PC-3 (cell line): ENCODE results near the gene ZNF280D. TPM values are rescaled to one million over a fixed set of nuclear protein-coding genes. Genes with fewer than 3 reads are reported as not detected.

Source experiments
- ATAC-seq: fragments of 200-7000 bp; cut with Tn5 transposase; 2 replicates; pipeline ENCODE4 v1.9.1; 2020; ENCODE audit warnings: mild to moderate bottlenecking, moderate library complexity
- BruUV-seq: library from RNA; stranded (reverse); fragments of 400-500 nt; replicated peaks from 2 replicates; lab custom pipeline; 2021; lab: Mats Ljungman, UMichigan
- CTCF ChIA-PET: fragments of 300-600 bp; sonication (Branson Sonifier 250); formaldehyde crosslinking; loops from one replicate; lab custom pipeline; 2022; ENCODE audit warnings: antibody characterized with exemption; lab: Charles Lee
- POLR2A ChIA-PET: fragments of 300-600 bp; sonication (Branson Sonifier 250); formaldehyde crosslinking; loops from one replicate; lab custom pipeline; 2022; ENCODE audit warnings: antibody characterized with exemption; ENCODE audit not compliant: unreplicated experiment; lab: Charles Lee
- DNase-seq: peaks from one replicate; pipeline ENCODE4 v3.0.0-alpha.2; 2015
- H2AFZ ChIP-seq: fragments of 300-600 bp; sonication (generic); 2 replicates; pipeline ENCODE4 v1.6.0; 2016; ENCODE audit warnings: antibody characterized with exemption, low read length
- H3F3A ChIP-seq: fragments of 300-600 bp; sonication (generic); one replicate; pipeline ENCODE4 v1.6.0; 2017; ENCODE audit warnings: antibody characterized with exemption, low read length, control low read depth, mild to moderate bottlenecking; ENCODE audit not compliant: unreplicated experiment
- H3K27ac ChIP-seq: fragments of 300-600 bp; sonication (generic); 2 replicates; pipeline ENCODE4 v1.5.1; 2016; ENCODE audit warnings: mild to moderate bottlenecking, low read length
- H3K27me3 ChIP-seq: fragments of 300-600 bp; sonication (generic); 2 replicates; pipeline ENCODE4 v1.6.1; 2016; ENCODE audit warnings: low read length, mixed read lengths
- H3K36me3 ChIP-seq: fragments of 300-600 bp; sonication (generic); 2 replicates; pipeline ENCODE4 v1.6.1; 2016; ENCODE audit warnings: low read depth, mixed run types, low read length, mixed read lengths
- H3K4me1 ChIP-seq: fragments of 300-600 bp; sonication (generic); 2 replicates; pipeline ENCODE4 v1.5.1; 2016; ENCODE audit warnings: low read length; ENCODE audit not compliant: insufficient read depth
- H3K4me2 ChIP-seq: fragments of 300-600 bp; sonication (generic); 2 replicates; pipeline ENCODE4 v1.6.0; 2016; ENCODE audit warnings: low read length
- H3K4me3 ChIP-seq: fragments of 300-600 bp; sonication (generic); 2 replicates; pipeline ENCODE4 v1.5.1; 2016; ENCODE audit warnings: mild to moderate bottlenecking, low read length, mixed read lengths
- H3K79me2 ChIP-seq: fragments of 300-600 bp; sonication (generic); 2 replicates; pipeline ENCODE4 v1.6.1; 2017; ENCODE audit warnings: low read length, mixed read lengths
- H3K9ac ChIP-seq: fragments of 300-600 bp; sonication (generic); 2 replicates; pipeline ENCODE4 v1.6.0; 2016; ENCODE audit warnings: mild to moderate bottlenecking, low read length
- H3K9me2 ChIP-seq: fragments of 300-600 bp; sonication (generic); replicated peaks from 2 replicates; pipeline ENCODE4 v1.6.1; 2016; ENCODE audit warnings: mixed run types, low read length, mixed read lengths
- H3K9me3 ChIP-seq: fragments of 300-600 bp; sonication (generic); 2 replicates; pipeline ENCODE4 v1.6.1; 2016; ENCODE audit warnings: low read length, mixed read lengths
- H4K20me1 ChIP-seq: fragments of 300-600 bp; sonication (generic); 2 replicates; pipeline ENCODE4 v1.6.1; 2016; ENCODE audit warnings: low read length, mixed read lengths
- CTCF ChIP-seq: fragments of 300-600 bp; sonication (generic); conservative IDR thresholded peaks from 2 replicates; pipeline ENCODE4 v1.5.1; 2017; ENCODE audit warnings: antibody characterized with exemption, low read depth, mild to moderate bottlenecking, low read length
- EZH2 ChIP-seq: fragments of 300-600 bp; sonication (generic); IDR thresholded peaks from one replicate; pipeline ENCODE4 v1.6.1; 2017; ENCODE audit warnings: antibody characterized with exemption, mild to moderate bottlenecking, low read length; ENCODE audit not compliant: unreplicated experiment
- EZH2phosphoT487 ChIP-seq: fragments of 300-600 bp; sonication (generic); IDR thresholded peaks from 2 replicates; pipeline ENCODE4 v1.6.1; 2018; ENCODE audit warnings: mild to moderate bottlenecking, antibody characterized with exemption, low read length, borderline replicate concordance
- intact Hi-C: fragments of 100-400 bp; cut with micrococcal nuclease; formaldehyde crosslinking; loops from 2 replicates; pipeline ENCODE4 v1.9.0; 2023
- total RNA-seq: library from RNA; depleted of rRNA; stranded (reverse); fragments of >200 nt; gene quantifications from 2 replicates; pipeline ENCODE4 v1.2.3, GENCODE V29; 2014

ZNF280D gene
- total RNA-seq, 1 experiment from 2014 or later = 7.4 TPM

- Histone ChIP-seq H3K27ac (no peak overlapping the region), H3K4me1 (no peaks in the 10 kb centered on the region), H3K4me2 (no peak overlapping the region), H3K27me3 (no peaks in the 10 kb centered on the region), H3K9me3 (no peaks in the 10 kb centered on the region), H3K9ac (no peak overlapping the region), H3K4me3 (no peak overlapping the region), H3K36me3 (no peaks in the 10 kb centered on the region), H3K79me2 (no peaks in the 10 kb centered on the region), H4K20me1 (no peaks in the 10 kb centered on the region), H2AFZ (no peak overlapping the region), H3F3A (no peaks in the 10 kb centered on the region), H3K9me2 (no peaks in the 10 kb centered on the region)
- ATAC-seq (no peak), DNase-seq (no peak)
- POLR2A ChIA-PET = no interaction called here
- CTCF ChIA-PET = no interaction called here
- no TSS peak for BruUV-seq
- intact Hi-C loops = no loop called here
- TF ChIP-seq EZH2phosphoT487 (no peak), CTCF (no peak), EZH2 (no peak)
These were observed 11.7 kb upstream of the ZNF280D start for GRCh38 chr15:56744701-56745683.

GRCh38 chr15:56741541-56741940 lies 8.2 kb upstream of the ZNF280D start:
- no TSS peak for BruUV-seq
- Histone ChIP-seq H3K4me1 (0 out of 2 replicates have a peak, but pooled peaks cover 3% of the 10 kb centered on the region), H3K4me3 (no peak overlapping the region), H3K79me2 (no peaks in the 10 kb centered on the region), H3K27ac (no peak overlapping the region), H3K9me2 (no peaks in the 10 kb centered on the region), H3F3A (no peaks in the 10 kb centered on the region), H4K20me1 (no peaks in the 10 kb centered on the region), H3K36me3 (no peaks in the 10 kb centered on the region), H3K27me3 (no peaks in the 10 kb centered on the region), H3K4me2 (no peak overlapping the region), H2AFZ (no peak overlapping the region), H3K9me3 (no peaks in the 10 kb centered on the region), H3K9ac (no peak overlapping the region)
- no peak for TF ChIP-seq EZH2phosphoT487
- no peak for TF ChIP-seq EZH2
- TF ChIP-seq CTCF = no peak
- intact Hi-C loops = no loop called here
- ATAC-seq (no peak), DNase-seq (no peak)
- POLR2A ChIA-PET = no interaction called here
- CTCF ChIA-PET = interaction anchor here (0.7 kb wide), 1 partner anchor 251 kb away, joined by 3 read pairs; no protein-coding TSS in a partner anchor
